Measurements from ENCODE around the gene ZNF467. TPM values are rescaled to one million over a fixed set of nuclear protein-coding genes. Genes with fewer than 3 reads are reported as not detected.

ZNF467 gene
- total and polyA plus RNA-seq, 2 donors (not counting 1 experiment from before 2014, with no cell fraction given) = 0.39 to 1.1 TPM

DNA sequence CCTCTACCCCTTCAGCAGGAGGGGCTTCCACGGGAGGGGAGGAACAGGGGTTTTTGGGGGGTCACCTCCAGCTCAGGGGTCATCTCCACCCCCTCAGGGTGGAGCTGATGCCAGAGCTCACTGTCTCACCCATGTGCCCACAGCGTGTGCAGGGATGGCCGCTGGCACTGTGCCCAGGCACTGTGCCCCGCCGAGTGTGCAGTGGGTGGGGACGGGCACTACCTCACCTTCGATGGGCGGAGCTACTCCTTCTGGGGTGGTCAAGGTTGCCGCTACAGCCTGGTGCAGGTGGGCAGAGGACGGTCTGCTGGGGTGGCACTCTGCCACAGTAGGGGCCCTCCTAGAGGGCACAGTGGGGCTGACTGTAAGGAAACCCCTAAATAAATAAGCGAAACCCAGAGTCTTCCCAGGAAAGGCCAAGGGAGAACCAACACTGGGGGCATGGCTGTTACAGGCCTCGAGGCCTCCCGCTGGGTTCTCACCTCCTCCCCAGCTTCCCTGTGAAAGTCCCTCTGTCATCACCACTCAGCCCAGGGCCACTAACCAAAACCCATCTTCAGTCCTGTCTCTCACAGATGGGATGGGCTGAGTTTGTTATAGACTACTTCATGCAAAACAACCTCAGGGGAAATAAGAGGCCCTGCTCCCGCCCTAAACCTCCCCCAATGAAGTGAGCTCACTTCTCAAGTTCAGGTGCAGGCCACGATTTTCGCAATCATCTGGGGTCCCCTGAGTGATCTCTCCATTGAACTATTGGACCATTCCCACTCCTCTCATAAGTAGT is 7.4 kb upstream of the ZNF467 start:
- DNase-seq (no peak), ATAC-seq (ENCODE audit: low read depth) (no peak)
- Histone ChIP-seq H2AFZ (ENCODE audit: insufficient read depth, low read depth, low read length, poor library complexity, severe bottlenecking) (no peak overlapping the region), H3K79me2 (ENCODE audit: control insufficient read depth, insufficient read depth, low read length) (no peaks in the 10 kb centered on the region), H3K36me3 (replicated peaks in 1 of 2; ENCODE audit: control extremely low read depth in 1 of 2, control insufficient read depth in 1 of 2, extremely low read depth in 1 of 2, insufficient read depth in 2 of 2, low read length in 1 of 2) (no peaks in the 10 kb centered on the region), H3K4me3 (ENCODE audit: control extremely low read depth in 1 of 5, extremely low read depth in 1 of 5, insufficient read depth in 1 of 5, low read depth in 2 of 5, low read length in 4 of 5) (no peak overlapping the region), H3K9me3 (ENCODE audit: control extremely low read depth in 1 of 3, control insufficient read depth in 2 of 3, insufficient read depth in 1 of 3, low read length in 2 of 3) (no peaks in the 10 kb centered on the region), H3K27ac (ENCODE audit: low read length in 2 of 2) (no peak overlapping the region), H3K27me3 (replicated peaks in 1 of 4; ENCODE audit: control extremely low read depth in 1 of 4, control insufficient read depth in 3 of 4, insufficient read depth in 4 of 4, low read length in 3 of 4) (no peaks in the 10 kb centered on the region), H4K20me1 (ENCODE audit: control insufficient read depth, insufficient read depth, low read length, poor library complexity, severe bottlenecking) (no peaks in the 10 kb centered on the region), H3K4me2 (replicated peaks; ENCODE audit: low read depth, low read length, poor library complexity, severe bottlenecking) (no peak overlapping the region), H3K4me1 (ENCODE audit: control insufficient read depth in 2 of 2, insufficient read depth in 2 of 2, low read length in 2 of 2) (no peaks in the 10 kb centered on the region), H3K9ac (ENCODE audit: low read length) (no peak overlapping the region)
- intact Hi-C loops (cut with micrococcal nuclease) = no loop called here
- Mint-ChIP-seq H3K27ac (no peak overlapping the region), H3K27me3 (no peaks in the 10 kb centered on the region), H3K4me3 (no peak overlapping the region), H3K4me1 (peaks cover 3% of the 10 kb centered on the region), H3K9me3 (ENCODE audit: insufficient read depth) (no peaks in the 10 kb centered on the region)
- TF ChIP-seq, protein P1, sequence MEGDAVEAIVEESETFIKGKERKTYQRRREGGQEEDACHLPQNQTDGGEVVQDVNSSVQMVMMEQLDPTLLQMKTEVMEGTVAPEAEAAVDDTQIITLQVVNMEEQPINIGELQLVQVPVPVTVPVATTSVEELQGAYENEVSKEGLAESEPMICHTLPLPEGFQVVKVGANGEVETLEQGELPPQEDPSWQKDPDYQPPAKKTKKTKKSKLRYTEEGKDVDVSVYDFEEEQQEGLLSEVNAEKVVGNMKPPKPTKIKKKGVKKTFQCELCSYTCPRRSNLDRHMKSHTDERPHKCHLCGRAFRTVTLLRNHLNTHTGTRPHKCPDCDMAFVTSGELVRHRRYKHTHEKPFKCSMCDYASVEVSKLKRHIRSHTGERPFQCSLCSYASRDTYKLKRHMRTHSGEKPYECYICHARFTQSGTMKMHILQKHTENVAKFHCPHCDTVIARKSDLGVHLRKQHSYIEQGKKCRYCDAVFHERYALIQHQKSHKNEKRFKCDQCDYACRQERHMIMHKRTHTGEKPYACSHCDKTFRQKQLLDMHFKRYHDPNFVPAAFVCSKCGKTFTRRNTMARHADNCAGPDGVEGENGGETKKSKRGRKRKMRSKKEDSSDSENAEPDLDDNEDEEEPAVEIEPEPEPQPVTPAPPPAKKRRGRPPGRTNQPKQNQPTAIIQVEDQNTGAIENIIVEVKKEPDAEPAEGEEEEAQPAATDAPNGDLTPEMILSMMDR (IDR thresholded peaks at IDR 0.05) = no peak
- TF ChIP-seq EZH2 (IDR thresholded peaks at IDR 0.05; ENCODE audit: borderline replicate concordance, insufficient read depth, low read depth, low read length, poor library complexity, severe bottlenecking) = no peak
- ChIA-PET CTCF (no interaction called here), POLR2A (no interaction called here)
- 89% methylated on average over 10 of the region's 16 CpGs for WGBS (ENCODE audit: insufficient coverage)

DNA sequence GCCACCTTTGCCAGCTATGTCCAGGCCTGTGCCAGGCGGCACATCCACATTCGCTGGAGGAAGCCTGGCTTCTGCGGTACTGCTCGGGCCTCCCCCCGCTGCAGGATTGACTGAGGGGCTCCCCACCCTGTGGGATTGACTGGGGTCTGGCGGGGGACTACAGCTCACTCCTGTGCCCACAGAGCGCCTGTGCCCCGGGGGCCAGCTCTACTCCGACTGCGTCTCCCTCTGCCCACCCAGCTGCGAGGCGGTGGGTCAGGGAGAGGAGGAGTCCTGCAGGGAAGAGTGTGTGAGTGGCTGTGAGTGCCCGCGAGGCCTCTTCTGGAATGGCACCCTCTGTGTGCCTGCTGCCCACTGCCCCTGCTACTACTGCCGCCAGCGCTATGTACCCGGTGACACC is 6.7 kb upstream of the ZNF467 start:
- CTCF ChIA-PET = no interaction called here
- Mint-ChIP-seq H3K4me3 (no peak overlapping the region), H3K4me1 (peaks cover 5% of the 10 kb centered on the region), H3K27me3 (no peaks in the 10 kb centered on the region), H3K27ac (no peak overlapping the region), H3K9me3 (ENCODE audit: insufficient read depth) (no peaks in the 10 kb centered on the region)
- TF ChIP-seq, protein P1 (IDR thresholded peaks at IDR 0.05) = no peak
- TF ChIP-seq EZH2 (IDR thresholded peaks at IDR 0.05; ENCODE audit: borderline replicate concordance, insufficient read depth, low read depth, low read length, poor library complexity, severe bottlenecking) = no peak
- ATAC-seq (ENCODE audit: low read depth) (no peak), DNase-seq (no peak)
- Histone ChIP-seq H3K79me2 (ENCODE audit: control insufficient read depth, insufficient read depth, low read length) (no peaks in the 10 kb centered on the region), H3K9ac (ENCODE audit: low read length) (no peak overlapping the region), H3K9me3 (ENCODE audit: control extremely low read depth in 1 of 3, control insufficient read depth in 2 of 3, insufficient read depth in 1 of 3, low read length in 2 of 3) (no peaks in the 10 kb centered on the region), H3K27ac (ENCODE audit: low read length in 2 of 2) (no peak overlapping the region), H3K4me3 (ENCODE audit: control extremely low read depth in 1 of 5, extremely low read depth in 1 of 5, insufficient read depth in 1 of 5, low read depth in 2 of 5, low read length in 4 of 5) (no peak overlapping the region), H3K4me2 (replicated peaks; ENCODE audit: low read depth, low read length, poor library complexity, severe bottlenecking) (no peak overlapping the region), H2AFZ (ENCODE audit: insufficient read depth, low read depth, low read length, poor library complexity, severe bottlenecking) (no peak overlapping the region), H3K27me3 (replicated peaks in 1 of 4; ENCODE audit: control extremely low read depth in 1 of 4, control insufficient read depth in 3 of 4, insufficient read depth in 4 of 4, low read length in 3 of 4) (no peaks in the 10 kb centered on the region), H3K36me3 (replicated peaks in 1 of 2; ENCODE audit: control extremely low read depth in 1 of 2, control insufficient read depth in 1 of 2, extremely low read depth in 1 of 2, insufficient read depth in 2 of 2, low read length in 1 of 2) (no peaks in the 10 kb centered on the region), H3K4me1 (ENCODE audit: control insufficient read depth in 2 of 2, insufficient read depth in 2 of 2, low read length in 2 of 2) (no peaks in the 10 kb centered on the region), H4K20me1 (ENCODE audit: control insufficient read depth, insufficient read depth, low read length, poor library complexity, severe bottlenecking) (no peaks in the 10 kb centered on the region)
- 96% methylated on average over 8 of the region's 17 CpGs for WGBS (ENCODE audit: insufficient coverage)
- intact Hi-C loops (cut with micrococcal nuclease) = no loop called here
- POLR2A ChIA-PET = no interaction called here

Measured in B cell (primary cell).